ENCODE measurements around the gene KIF18A. TPM values are rescaled to one million over a fixed set of nuclear protein-coding genes. Genes with fewer than 3 reads are reported as not detected.

KIF18A gene
- total and polyA plus RNA-seq, 8 donors: 4.2 to 14.1 (median 7.2) TPM

GRCh38 chr11:27977527-27977926, 130.4 kb downstream of the KIF18A start:
- DNase-seq: no peak
- H3K27ac ChIP-seq: no peak overlapping the region
- intact Hi-C loops (cut with DNase I): no loop called here
- no peaks in the 10 kb centered on the region for H3K36me3 ChIP-seq
- H3K4me1 ChIP-seq: no peaks in the 10 kb centered on the region
- TF ChIP-seq CTCF (IDR thresholded peaks at IDR 0.05): no peak
- ATAC-seq: no peak
- H3K27me3 ChIP-seq: no peaks in the 10 kb centered on the region
- no peak overlapping the region for H3K4me3 ChIP-seq
- no peaks in the 10 kb centered on the region for H3K9me3 ChIP-seq

- ATAC-seq: no peak
- H3K27ac ChIP-seq: no peak overlapping the region
- TF ChIP-seq CTCF (IDR thresholded peaks at IDR 0.05): no peak
- no peak overlapping the region for H3K4me3 ChIP-seq
- H3K9me3 ChIP-seq: no peaks in the 10 kb centered on the region
- no peaks in the 10 kb centered on the region for H3K27me3 ChIP-seq
- intact Hi-C loops (cut with DNase I): no loop called here
- DNase-seq: no peak
- no peaks in the 10 kb centered on the region for H3K4me1 ChIP-seq
- no peaks in the 10 kb centered on the region for H3K36me3 ChIP-seq
Observed at GRCh38 chr11:27977031-27977430, 130.9 kb downstream of the KIF18A start.

- no peaks in the 10 kb centered on the region for H3K4me1 ChIP-seq
- DNase-seq (no peak), ATAC-seq (no peak)
- no peaks in the 10 kb centered on the region for H3K36me3 ChIP-seq
- H3K27ac ChIP-seq: no peak overlapping the region
- H3K9me3 ChIP-seq: no peaks in the 10 kb centered on the region
- no peak overlapping the region for H3K4me3 ChIP-seq
- TF ChIP-seq CTCF (IDR thresholded peaks at IDR 0.05): no peak
- intact Hi-C loops (cut with DNase I): no loop called here
- H3K27me3 ChIP-seq: no peaks in the 10 kb centered on the region
Observed at GRCh38 chr11:27976262-27976661, 131.7 kb downstream of the KIF18A start.

- intact Hi-C loops (cut with DNase I): no loop called here
- H3K27me3 ChIP-seq: no peaks in the 10 kb centered on the region
- TF ChIP-seq CTCF (IDR thresholded peaks at IDR 0.05): no peak
- no peaks in the 10 kb centered on the region for H3K36me3 ChIP-seq
- no peak overlapping the region for H3K27ac ChIP-seq
- H3K4me3 ChIP-seq: no peak overlapping the region
- no peaks in the 10 kb centered on the region for H3K4me1 ChIP-seq
- no peaks in the 10 kb centered on the region for H3K9me3 ChIP-seq
- no peak for DNase-seq
- no peak for ATAC-seq
Observed at GRCh38 chr11:27973851-27974536, 134.0 kb downstream of the KIF18A start.

GRCh38 chr11:27972522-27973170, 135.3 kb downstream of the KIF18A start:
- Histone ChIP-seq H3K27ac (no peak overlapping the region), H3K27me3 (no peaks in the 10 kb centered on the region), H3K4me1 (no peaks in the 10 kb centered on the region), H3K4me3 (no peak overlapping the region), H3K9me3 (no peaks in the 10 kb centered on the region), H3K36me3 (no peaks in the 10 kb centered on the region)
- intact Hi-C loops (cut with DNase I): no loop called here
- DNase-seq (no peak), ATAC-seq (peak; percentile 85)
- TF ChIP-seq CTCF (IDR thresholded peaks at IDR 0.05): no peak

Measured in left lung (tissue), 10 donors.